Measurements from ENCODE around the gene SIX2. TPM values are rescaled to one million over a fixed set of nuclear protein-coding genes. Genes with fewer than 3 reads are reported as not detected.

Gene SIX2
- total RNA-seq, 1 experiment from 2014 or later = 0.51 TPM

DNA sequence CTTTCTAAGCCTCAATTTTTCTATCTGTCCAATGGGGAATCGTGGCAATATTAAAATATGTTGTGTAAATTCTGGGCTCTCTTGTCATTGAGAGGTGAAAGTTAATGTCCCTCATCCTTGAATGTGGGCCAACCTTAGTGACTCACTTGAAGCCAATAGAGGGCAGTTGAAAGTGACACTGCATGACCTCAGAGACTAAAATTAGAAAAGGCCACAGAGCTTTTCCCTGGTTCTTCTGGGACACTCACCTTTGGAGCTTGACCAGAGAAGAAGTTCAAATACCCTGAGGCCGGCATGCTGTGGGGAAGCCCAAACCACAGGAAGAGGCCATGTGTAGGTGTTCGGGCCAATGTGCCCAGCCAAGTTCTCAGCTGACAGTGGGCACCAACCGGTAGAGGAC, 24.1 kb upstream of the SIX2 start:
- no peaks in the 10 kb centered on the region for H3K4me1 ChIP-seq (ENCODE audit: control insufficient read depth, insufficient read depth, low read length)
- TF ChIP-seq POLR2AphosphoS5 (IDR thresholded peaks at IDR 0.05; ENCODE audit: low read depth, low read length) (no peak), TCF7L2 (IDR thresholded peaks at IDR 0.05; ENCODE audit: low read depth, low read length) (no peak), SIN3A (IDR thresholded peaks at IDR 0.05; ENCODE audit: borderline replicate concordance, insufficient read depth, low read depth, low read length) (no peak)
- TF ChIP-seq, protein P1, sequence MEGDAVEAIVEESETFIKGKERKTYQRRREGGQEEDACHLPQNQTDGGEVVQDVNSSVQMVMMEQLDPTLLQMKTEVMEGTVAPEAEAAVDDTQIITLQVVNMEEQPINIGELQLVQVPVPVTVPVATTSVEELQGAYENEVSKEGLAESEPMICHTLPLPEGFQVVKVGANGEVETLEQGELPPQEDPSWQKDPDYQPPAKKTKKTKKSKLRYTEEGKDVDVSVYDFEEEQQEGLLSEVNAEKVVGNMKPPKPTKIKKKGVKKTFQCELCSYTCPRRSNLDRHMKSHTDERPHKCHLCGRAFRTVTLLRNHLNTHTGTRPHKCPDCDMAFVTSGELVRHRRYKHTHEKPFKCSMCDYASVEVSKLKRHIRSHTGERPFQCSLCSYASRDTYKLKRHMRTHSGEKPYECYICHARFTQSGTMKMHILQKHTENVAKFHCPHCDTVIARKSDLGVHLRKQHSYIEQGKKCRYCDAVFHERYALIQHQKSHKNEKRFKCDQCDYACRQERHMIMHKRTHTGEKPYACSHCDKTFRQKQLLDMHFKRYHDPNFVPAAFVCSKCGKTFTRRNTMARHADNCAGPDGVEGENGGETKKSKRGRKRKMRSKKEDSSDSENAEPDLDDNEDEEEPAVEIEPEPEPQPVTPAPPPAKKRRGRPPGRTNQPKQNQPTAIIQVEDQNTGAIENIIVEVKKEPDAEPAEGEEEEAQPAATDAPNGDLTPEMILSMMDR (IDR thresholded peaks at IDR 0.05) = no peak
- TF ChIP-seq, protein P2, sequence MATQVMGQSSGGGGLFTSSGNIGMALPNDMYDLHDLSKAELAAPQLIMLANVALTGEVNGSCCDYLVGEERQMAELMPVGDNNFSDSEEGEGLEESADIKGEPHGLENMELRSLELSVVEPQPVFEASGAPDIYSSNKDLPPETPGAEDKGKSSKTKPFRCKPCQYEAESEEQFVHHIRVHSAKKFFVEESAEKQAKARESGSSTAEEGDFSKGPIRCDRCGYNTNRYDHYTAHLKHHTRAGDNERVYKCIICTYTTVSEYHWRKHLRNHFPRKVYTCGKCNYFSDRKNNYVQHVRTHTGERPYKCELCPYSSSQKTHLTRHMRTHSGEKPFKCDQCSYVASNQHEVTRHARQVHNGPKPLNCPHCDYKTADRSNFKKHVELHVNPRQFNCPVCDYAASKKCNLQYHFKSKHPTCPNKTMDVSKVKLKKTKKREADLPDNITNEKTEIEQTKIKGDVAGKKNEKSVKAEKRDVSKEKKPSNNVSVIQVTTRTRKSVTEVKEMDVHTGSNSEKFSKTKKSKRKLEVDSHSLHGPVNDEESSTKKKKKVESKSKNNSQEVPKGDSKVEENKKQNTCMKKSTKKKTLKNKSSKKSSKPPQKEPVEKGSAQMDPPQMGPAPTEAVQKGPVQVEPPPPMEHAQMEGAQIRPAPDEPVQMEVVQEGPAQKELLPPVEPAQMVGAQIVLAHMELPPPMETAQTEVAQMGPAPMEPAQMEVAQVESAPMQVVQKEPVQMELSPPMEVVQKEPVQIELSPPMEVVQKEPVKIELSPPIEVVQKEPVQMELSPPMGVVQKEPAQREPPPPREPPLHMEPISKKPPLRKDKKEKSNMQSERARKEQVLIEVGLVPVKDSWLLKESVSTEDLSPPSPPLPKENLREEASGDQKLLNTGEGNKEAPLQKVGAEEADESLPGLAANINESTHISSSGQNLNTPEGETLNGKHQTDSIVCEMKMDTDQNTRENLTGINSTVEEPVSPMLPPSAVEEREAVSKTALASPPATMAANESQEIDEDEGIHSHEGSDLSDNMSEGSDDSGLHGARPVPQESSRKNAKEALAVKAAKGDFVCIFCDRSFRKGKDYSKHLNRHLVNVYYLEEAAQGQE (IDR thresholded peaks at IDR 0.05; ENCODE audit: insufficient read depth in 1 of 2, low read depth in 2 of 2, low read length in 1 of 2) = no peak
- ChIA-PET POLR2A (no interaction called here), CTCF (no interaction called here)
- H3K36me3 ChIP-seq (ENCODE audit: control insufficient read depth, insufficient read depth, low read length) = no peaks in the 10 kb centered on the region
- ATAC-seq (no peak), DNase-seq (ENCODE audit: low read depth, low spot score) (no peak)
- H3K27ac ChIP-seq (ENCODE audit: low read length) = no peak overlapping the region
- in situ Hi-C loops (cut with HindIII; ENCODE audit: low pct_unique_long_range_greater_than_20kb, low sequenced_read_pairs) (no loop called here), intact Hi-C loops (cut with micrococcal nuclease; ENCODE audit: unreplicated experiment) (no loop called here)
- no TSS peak for BruUV-seq (replicated peaks)
- H3K9me3 ChIP-seq (ENCODE audit: control insufficient read depth, insufficient read depth, low read depth, low read length) = no peaks in the 10 kb centered on the region
- H3K27me3 ChIP-seq (ENCODE audit: control insufficient read depth, insufficient read depth, low read length) = peaks cover 7% of the 10 kb centered on the region; the same call in 1 of the 2 replicates
- H3K4me3 ChIP-seq (ENCODE audit: low read depth in 2 of 2, low read length in 2 of 2) = no peak overlapping the region

DNA sequence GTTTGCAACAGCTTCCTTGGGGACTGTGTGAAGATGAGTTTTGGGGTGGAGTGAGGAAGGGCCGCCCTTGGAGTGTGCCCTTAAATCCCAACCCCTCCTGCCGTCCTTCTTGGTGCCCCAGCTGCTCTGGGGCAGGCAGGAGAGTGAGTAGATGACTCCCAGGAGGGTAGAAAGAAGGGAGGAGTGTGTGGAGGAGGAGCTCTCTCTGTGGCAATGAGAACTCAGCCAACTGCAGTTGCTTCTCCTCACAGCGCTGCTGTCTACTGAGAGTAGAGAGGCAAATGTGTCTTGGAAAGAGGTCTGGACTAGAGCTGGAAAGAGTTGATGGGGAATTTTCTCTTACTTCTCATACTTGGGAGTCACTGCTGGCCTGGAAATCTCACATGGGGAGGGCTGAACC, 21.8 kb upstream of the SIX2 start:
- no peak for ATAC-seq
- peaks cover 7% of the 10 kb centered on the region; the same call in 1 of the 2 replicates for H3K27me3 ChIP-seq (ENCODE audit: control insufficient read depth, insufficient read depth, low read length)
- no peaks in the 10 kb centered on the region for H3K4me1 ChIP-seq (ENCODE audit: control insufficient read depth, insufficient read depth, low read length)
- ChIA-PET CTCF (no interaction called here), POLR2A (no interaction called here)
- H3K4me3 ChIP-seq (ENCODE audit: low read depth in 2 of 2, low read length in 2 of 2) = no peak overlapping the region
- BruUV-seq (replicated peaks) = no TSS peak
- no peak overlapping the region for H3K27ac ChIP-seq (ENCODE audit: low read length)
- no peaks in the 10 kb centered on the region for H3K36me3 ChIP-seq (ENCODE audit: control insufficient read depth, insufficient read depth, low read length)
- in situ Hi-C loops (cut with HindIII; ENCODE audit: low pct_unique_long_range_greater_than_20kb, low sequenced_read_pairs) (no loop called here), intact Hi-C loops (cut with micrococcal nuclease; ENCODE audit: unreplicated experiment) (no loop called here)
- H3K9me3 ChIP-seq (ENCODE audit: control insufficient read depth, insufficient read depth, low read depth, low read length) = no peaks in the 10 kb centered on the region
- no peak for DNase-seq (ENCODE audit: low read depth, low spot score)
- no peak for TF ChIP-seq TCF7L2 (IDR thresholded peaks at IDR 0.05; ENCODE audit: low read depth, low read length)
- TF ChIP-seq, protein P2 (IDR thresholded peaks at IDR 0.05; ENCODE audit: insufficient read depth in 1 of 2, low read depth in 2 of 2, low read length in 1 of 2) = no peak
- TF ChIP-seq, protein P1 (IDR thresholded peaks at IDR 0.05) = no peak
- TF ChIP-seq SIN3A (IDR thresholded peaks at IDR 0.05; ENCODE audit: borderline replicate concordance, insufficient read depth, low read depth, low read length) = no peak
